GM19468 (cell line): ENCODE measurements around the gene ATP5F1C.
A peak's percentile ranks its signal among the peaks of the same experiment; 100 is the strongest.
"Not testable (repeated sequence)": the region's sequence is repeated elsewhere in the genome, so short reads cannot be mapped to it uniquely, and the experiment has no call there.

ENCODE experiments used
- ATAC-seq: cut with Tn5 transposase; IDR thresholded peaks from one replicate; pipeline ENCODE4 v1.9.1; 2021; ENCODE audit warnings: mild to moderate bottlenecking, moderate library complexity, moderate number of reproducible peaks; ENCODE audit not compliant: unreplicated experiment; ENCODE audit errors: extremely low read depth

Gene ATP5F1C

GRCh38 chr10:7789390-7789789 lies 1.4 kb downstream of the ATP5F1C start:
- no peak for ATAC-seq

- no peak for ATAC-seq
Observed at GRCh38 chr10:7792541-7792940, 4.6 kb downstream of the ATP5F1C start.

GRCh38 chr10:7794251-7795026 lies 6.5 kb downstream of the ATP5F1C start:
- ATAC-seq, result no peak

GRCh38 chr10:7795605-7796004 lies 7.6 kb downstream of the ATP5F1C start:
- ATAC-seq, result no peak

GRCh38 chr10:7797582-7797981 lies 9.6 kb downstream of the ATP5F1C start:
- ATAC-seq, result no peak

- ATAC-seq, result no peak
Observed at GRCh38 chr10:7802606-7803005, 14.6 kb downstream of the ATP5F1C start.

GRCh38 chr10:7804216-7804615 lies 16.2 kb downstream of the ATP5F1C start:
- ATAC-seq, result no peak

GRCh38 chr10:7804741-7805140 lies 16.8 kb downstream of the ATP5F1C start:
- ATAC-seq, result no peak

GRCh38 chr10:7808686-7809267 lies 20.8 kb downstream of the ATP5F1C start:
- no peak for ATAC-seq

- no peak for ATAC-seq
Observed at GRCh38 chr10:7810443-7810842, 22.5 kb downstream of the ATP5F1C start.

GRCh38 chr10:7811000-7811399 lies 23.0 kb downstream of the ATP5F1C start:
- ATAC-seq, result no peak

- not testable (repeated sequence) for ATAC-seq
Observed at GRCh38 chr10:7811743-7812142, 23.8 kb downstream of the ATP5F1C start.

- ATAC-seq, result no peak
Observed at GRCh38 chr10:7813481-7813880, 25.5 kb downstream of the ATP5F1C start.

- ATAC-seq, result no peak
Observed at GRCh38 chr10:7817576-7817975, 29.6 kb downstream of the ATP5F1C start.

- no peak for ATAC-seq
Observed at GRCh38 chr10:7817984-7818294, 30.0 kb downstream of the ATP5F1C start.

GRCh38 chr10:7818295-7819120 lies 30.5 kb downstream of the ATP5F1C start, which contains the start of gene TAF3:
TSS of gene TAF3 (plus strand) at chr10:7818505. CDS start at chr10:7818710, 205 bp downstream.
- ATAC-seq, result peak; percentile 73

GRCh38 chr10:7819121-7819460 lies 31.1 kb downstream of the ATP5F1C start:
- ATAC-seq, result no peak

GRCh38 chr10:7824251-7824650 lies 36.3 kb downstream of the ATP5F1C start:
- no peak for ATAC-seq

GRCh38 chr10:7826971-7827370 lies 39.0 kb downstream of the ATP5F1C start:
- ATAC-seq, result no peak

- ATAC-seq, result no peak
Observed at GRCh38 chr10:7829289-7829834, 41.4 kb downstream of the ATP5F1C start.

- ATAC-seq, result no peak
Observed at GRCh38 chr10:7832060-7832459, 44.1 kb downstream of the ATP5F1C start.
